GM21723 (cell line): ENCODE results near the gene GALNT13.

ENCODE experiments used
- ATAC-seq: cut with Tn5 transposase; IDR thresholded peaks from one replicate; pipeline ENCODE4 v1.9.1; 2021; ENCODE audit warnings: mild to moderate bottlenecking, moderate library complexity; ENCODE audit not compliant: unreplicated experiment

The GALNT13 gene

DNA sequence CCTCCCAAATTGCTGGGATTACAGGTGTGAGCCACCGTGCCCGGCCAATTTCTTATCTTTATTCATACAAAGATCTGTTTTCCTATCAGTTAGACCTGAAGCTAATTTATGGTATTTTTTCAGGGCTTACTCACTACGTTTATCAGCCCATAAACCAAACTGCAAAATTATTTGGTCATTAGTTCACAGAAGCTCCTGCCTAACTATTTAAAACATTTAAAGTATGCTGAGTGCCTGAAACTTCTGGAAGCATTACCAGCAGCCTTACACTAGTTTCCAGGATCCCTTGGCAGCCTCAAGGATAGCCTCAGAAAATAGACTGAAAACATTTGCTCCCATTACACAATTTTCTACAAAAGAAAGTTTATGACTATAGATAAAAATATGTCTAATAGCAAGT lies 68.8 kb downstream of the GALNT13 start:
- ATAC-seq = no peak

DNA sequence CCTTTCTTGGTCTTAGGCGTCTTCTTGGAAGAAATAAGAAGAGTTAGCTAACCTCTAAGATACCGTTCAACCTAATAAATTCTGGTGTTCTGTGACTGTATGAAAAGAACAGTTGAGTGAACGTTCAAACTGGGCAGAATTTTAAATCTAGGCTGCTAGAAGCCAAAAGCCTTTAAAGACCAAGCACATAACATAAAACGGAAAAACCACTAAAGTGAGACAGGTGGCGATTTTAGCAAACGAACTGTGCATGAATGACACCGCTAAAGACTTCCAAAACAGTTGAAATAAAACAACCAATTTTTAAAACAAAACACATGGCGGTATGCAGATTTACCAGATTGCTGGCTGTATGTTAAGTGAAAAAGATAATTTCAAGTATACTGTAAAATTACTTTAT lies 73.1 kb downstream of the GALNT13 start:
- no peak for ATAC-seq

DNA sequence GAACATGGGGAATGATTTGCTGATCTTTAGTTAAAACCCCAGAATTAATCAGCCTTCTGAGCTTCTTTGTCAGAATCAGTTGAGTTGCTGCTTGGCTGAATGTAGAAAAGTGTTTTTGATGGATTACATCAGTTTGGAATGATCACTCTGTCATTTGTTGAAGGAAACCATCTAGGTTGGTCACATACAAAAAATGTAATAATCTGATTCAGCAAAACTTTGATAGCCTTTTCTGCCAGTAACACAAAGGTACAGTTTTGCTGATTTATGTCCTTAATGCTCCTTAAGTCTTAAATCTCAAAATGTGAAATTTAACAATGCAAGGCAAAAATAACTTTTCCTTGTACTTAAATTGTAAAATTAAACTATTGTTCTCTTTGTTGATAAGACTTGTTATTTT lies 74.3 kb downstream of the GALNT13 start:
- no peak for ATAC-seq

DNA sequence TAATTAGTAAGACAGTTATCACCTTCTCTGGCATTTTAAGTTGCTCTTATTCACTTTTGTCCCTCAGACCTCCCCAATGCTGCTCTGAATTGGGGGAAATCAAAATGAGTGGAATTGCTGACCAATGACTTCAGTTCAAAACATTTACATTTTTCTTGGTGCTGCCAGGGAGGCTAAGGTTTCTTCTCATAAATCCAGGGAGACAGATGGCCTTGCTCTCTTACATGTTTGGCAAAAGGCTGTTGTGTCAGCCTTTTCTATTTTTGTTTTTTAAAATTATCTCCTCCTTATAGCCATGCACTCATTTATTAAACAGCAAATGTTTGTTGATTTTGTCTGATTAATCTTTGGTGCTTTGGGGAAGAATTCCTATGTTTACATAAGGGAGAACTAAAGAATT lies 82.0 kb downstream of the GALNT13 start:
- ATAC-seq = no peak

DNA sequence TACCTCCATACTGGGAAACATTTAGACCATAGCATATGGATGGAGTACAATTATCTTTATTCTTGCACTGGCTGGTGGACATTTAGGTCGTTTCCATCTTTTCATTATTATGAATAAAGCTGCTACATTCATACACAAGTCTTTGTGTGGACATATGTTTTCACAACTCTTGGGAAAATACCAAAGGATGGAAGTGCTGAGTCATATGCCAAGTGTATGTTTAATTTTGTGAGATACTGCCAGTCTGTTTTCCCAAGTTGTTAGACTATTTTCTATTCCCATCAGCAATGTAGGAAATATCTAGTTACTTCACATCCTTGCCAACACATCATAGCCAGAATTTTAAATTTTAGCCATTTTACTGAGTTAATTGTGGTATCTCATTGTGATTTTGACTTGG lies 91.5 kb downstream of the GALNT13 start:
- ATAC-seq = no peak

DNA sequence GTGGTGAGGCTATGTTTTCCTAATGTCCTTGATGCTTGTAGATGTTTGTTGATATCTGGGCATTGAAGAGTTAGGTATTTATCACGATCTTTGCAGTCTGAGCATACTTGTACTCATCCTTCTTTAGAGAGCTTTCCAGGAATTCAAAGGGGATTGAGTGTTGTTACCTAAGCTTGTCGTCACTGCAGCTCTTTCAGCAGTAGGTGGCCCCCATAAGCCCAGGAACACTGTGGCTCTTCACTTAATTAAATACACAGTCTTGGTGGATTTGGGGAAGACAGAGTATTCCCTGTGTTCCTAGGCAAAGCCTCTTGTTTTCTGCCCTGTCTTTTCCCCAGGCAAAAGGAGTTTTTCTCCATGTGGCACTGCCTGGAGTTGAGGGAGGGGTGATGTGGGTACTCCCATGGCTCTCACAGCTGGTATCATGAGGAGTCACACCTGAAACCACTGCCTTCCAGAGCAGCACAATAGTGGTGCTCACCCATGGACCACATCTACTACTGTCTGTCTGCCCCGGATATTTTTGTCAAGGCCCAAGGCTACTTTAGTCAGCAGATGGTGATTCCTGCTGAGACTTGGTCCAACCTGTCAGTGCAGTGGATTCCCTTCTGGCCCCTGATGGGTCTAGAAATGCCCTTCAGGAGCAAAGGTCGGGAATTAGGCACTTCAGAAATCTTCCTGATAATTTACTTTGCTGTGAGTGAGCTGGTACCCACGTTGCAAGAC lies 95.7 kb downstream of the GALNT13 start:
- no peak for ATAC-seq

DNA sequence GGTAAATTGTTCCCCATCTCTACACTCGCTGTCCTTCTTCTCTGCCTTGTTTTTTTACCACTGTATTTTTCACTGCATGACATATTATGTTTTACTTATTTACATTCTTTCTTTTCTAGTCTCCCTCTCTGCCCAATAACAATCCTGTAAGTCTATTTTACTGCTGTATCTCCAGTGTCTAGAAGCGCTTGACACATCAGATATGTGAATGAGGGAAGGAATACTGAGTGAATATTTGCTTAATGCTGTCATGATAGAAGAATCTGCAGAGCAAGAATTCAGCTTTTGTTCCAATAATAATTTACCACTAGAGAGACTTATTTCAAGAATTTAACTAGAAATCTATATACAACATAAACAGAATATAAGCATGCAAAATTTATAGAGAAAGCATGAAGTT lies 99.5 kb downstream of the GALNT13 start:
- ATAC-seq = no peak

DNA sequence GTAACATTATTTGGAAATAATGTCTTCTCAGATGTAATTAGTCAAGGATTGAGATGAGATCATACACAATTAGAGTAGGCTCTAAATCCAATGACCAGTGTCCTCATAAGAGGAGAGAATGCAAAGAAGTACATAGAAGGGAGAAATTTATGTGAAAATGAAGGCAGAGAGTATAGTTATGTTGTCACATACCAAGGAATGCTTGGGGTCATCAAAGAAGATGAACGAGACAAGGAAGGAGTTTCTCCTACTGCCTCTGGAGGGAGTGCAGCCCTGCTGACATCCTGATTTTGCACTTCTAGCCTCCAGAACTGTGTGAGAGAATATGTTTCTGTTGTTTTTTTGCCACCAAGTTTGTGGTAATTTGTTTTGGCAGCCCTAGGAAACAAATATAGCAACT lies 100.1 kb downstream of the GALNT13 start:
- ATAC-seq = no peak

DNA sequence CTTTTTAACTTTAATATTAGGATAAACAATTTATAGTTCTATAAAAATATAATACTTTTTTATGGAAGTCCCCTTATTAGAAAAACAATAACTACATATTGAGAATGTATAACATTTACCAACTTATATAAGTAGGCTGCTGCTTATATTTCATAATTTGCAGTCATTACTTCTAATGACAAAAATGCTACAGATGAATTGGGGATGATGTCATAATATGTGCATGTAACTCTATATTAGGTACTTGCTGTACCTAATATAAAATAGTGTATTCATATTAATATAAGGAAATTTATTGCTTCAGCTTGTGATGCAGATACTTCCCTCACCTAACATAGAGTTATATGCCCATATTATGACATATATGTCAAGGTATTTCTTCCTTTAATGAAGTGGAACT lies 100.7 kb downstream of the GALNT13 start:
- no peak for ATAC-seq

DNA sequence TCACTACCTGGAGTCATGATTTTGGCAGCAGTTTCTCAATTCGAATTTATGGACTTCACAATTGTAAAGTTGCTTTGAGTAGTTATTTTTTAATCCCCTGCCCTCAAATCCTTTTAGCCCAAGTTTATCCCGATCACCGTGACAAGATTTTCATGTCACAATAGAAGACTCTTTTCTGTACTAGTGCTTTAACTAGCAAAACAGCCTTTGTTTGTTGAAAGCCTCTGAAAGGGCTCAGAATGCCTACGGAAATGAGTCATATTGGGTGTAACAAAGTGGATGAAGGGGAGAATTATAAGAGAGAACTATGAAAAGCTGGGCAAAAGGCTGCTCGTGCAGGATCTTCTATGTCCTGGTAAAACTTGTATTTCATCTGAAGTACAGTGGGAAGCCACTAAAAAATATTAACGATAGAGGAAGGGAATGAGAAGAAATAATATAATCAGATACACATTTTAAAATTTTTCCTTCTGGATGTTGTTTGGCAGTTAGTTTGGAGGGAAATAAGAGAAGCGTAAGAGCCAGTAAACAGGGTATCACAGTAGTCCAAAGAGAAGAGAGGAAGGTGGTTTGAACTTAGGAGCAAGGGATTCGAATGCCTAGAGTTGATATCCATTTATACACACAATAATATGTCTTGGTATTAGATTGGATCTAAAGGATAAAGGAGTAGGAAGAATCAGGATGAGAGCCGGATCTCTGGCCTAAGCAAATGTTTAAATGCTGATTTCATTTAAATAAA lies 114.9 kb downstream of the GALNT13 start:
- ATAC-seq = no peak

DNA sequence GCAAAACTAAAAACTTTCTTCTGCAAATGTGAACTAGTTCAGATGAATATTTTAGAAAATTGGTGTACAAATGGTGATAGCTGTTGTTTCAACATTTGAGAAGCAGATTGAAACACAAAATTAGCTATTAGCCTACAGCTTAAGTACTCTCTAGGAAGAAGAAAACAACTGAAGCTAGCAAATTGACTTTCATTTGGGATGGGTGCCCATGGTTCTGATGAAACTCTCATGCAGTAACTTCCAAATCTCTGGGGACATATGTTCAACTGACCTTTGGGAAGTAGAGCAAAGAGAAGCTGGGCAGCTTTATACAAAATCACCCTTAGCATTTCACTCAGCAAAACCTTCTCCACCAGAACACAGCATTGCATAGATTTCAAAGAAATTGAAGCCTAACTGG lies 119.0 kb downstream of the GALNT13 start:
- no peak for ATAC-seq

DNA sequence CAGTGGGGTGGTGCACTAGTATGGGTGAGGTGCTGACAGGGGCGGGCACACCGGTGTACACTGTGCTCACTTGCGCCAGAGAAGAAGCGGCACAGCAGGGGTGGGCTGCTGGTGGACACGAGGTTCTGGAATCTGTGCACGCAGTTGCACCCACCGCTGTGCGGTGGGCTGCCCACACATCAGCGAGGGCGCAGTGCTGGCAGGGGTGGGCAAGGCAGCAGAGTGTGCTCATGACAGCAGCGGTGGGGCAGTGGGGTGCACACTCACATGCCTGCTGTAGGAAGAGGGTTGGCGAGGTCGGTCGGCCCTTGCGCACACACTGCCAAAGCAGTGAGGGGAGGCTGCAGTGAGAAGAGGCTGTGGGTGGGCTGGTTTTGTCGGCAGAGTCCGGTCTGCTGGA lies 141.8 kb downstream of the GALNT13 start:
- no peak for ATAC-seq

DNA sequence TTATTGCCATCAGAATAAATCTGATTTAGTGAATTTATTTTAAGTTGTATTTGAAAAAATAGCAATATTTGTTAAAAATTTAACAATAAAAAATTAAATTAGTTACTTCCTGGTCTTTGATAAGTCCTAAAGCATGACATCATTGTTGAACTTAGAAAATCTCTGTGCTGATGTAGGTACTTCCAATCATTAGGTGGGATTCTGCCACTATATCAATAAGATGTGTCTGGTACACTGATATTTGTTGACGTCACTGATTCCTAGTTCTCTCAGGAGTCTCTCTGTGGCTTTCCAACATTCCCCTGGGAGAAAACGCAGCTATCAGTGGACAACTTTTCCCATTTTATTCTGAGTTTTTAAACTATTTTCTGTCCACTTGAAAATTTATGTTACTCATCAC lies 143.5 kb downstream of the GALNT13 start:
- no peak for ATAC-seq

DNA sequence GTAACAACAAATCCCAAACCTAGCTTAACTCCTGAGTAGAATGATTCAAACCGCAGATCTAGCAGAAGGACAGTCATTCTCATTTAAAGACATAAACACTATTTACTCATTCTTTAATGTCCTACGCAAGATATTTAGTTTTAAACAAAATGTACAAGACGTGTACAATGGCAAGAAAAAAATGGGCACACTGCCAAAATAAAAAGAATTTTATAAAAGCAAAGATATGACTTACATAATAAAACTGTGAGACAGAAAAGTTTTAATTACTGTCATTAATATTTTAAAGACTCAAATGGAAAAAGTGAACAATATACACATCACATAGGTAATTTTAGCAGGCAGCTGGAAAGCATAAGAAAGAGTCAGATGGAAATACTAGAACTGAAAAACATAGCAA lies 157.8 kb downstream of the GALNT13 start:
- ATAC-seq = no peak

DNA sequence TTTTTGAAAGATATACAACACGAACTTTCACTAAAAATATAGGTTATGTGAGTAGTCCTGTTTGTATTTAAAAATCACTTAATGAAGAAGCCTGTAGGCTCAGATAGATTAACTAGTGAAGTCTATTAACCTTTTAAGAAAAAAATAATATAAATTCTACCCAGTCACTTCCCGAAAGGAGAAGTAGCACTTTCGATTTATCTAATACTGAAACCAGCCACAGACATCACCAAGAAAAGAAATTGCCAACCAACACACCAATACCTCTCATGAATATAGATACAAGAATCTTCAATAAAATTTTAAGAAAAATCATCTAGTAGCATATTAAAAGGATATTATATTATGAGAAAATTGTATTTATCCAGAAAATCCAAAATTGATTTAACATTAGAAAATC lies 160.5 kb downstream of the GALNT13 start:
- peak; percentile 57 for ATAC-seq

DNA sequence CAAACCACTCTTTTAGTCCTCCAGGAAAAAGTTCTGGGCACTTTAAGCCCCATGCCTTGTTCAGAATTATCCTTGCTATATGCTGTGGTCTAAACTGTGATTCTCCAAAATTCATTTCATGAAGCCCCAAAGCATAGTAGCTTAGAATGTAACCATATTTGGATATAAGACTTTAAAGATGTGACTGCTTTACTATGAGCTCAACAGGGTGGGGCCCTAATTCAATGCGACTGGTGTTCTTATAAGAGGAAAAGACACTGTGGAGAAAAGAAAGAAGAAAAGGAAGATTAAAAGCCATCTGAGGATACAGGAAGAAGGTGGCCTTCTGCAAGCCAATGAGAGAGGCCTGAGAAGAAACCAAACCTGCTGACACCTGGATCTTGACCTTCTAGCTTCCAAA lies 174.8 kb downstream of the GALNT13 start:
- ATAC-seq = no peak

DNA sequence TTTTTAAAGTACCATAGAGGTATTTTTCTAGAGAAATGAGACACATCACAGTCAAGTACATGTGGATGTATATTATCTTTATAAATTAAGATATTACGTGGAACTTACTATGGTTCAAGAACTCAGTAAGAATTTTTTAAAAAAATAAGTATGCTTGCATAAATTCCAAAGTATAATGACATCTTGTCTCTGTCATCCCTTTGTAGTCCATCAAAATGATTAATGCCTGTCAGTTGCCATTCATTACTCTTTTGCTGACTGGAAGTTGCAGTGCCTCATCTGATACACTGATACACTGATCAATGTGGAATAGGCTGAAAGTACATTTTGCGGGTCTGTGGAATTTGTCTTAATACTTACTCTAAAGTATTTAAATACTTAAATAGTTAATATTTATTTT lies 177.2 kb downstream of the GALNT13 start:
- ATAC-seq = no peak

DNA sequence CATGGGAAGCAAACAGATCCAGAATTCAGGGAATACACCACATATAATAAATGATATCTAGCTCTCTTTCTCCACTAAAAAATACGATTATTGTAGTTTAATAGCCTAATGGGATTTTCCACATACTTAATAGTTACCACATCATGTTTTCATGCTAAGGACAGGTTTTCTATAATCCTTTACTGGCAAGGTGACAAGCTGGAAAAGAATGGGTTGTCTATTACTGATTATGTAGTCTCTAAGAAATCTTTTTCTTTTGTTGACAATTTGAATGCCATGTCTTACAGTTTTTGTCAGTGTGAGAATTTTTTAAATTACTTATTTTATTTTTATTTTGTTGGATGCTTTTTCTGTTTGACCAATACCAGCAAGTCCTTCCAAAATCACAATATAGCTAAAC lies 177.8 kb downstream of the GALNT13 start:
- no peak for ATAC-seq

DNA sequence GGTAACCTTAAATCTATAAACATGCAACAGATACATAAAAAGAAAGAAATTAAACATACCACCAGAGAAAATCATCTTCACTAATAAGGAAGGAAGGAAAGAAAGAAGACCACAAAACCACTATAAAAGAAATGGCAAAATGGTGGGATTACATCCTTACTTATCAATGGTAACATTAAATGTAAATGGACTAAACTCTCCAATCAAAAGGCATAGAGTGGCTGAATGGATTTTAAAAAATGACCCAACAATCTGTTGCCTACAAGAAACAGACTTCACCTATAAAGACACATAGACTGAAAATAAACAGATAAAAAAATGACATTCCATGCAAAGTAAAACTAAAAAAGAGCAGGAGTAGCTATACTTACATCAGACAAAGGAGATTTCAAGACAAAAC lies 195.4 kb downstream of the GALNT13 start:
- no peak for ATAC-seq

DNA sequence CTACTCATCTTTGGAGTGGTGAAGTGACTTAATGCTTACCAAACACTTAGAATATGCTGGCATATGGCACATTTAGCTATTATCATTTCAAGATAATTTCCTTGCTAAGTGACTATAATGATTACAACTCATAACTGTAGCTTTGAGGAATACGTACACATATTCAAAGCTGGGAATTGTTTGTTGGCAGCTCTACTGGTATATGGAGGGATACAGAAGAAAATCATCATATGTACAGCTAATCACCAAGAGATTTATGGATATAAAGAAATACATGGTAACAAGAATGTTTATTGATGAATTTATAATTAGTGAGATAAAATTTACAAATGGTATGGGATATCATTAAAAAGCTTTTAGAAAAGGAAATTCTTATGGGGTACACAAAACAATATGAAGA lies 207.2 kb downstream of the GALNT13 start:
- no peak for ATAC-seq

DNA sequence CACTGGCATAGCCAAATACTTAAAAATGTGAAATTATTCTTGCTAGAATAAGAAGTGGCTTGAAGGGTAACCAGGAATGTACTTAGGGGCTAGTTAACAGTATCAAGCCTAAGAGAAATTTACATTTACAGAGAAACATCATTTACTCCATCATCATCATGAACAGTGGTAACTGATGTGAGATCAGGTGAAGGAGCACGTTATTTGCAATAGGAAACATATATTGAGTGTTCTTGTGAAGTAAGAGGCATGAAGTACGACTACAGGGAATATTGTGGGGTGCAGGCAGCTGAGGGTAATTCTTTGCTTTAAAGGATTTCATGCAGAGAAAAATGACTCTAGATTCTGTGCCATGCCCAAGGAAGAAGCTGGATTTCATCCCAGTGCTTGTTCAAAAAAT lies 220.8 kb downstream of the GALNT13 start:
- ATAC-seq = no peak

DNA sequence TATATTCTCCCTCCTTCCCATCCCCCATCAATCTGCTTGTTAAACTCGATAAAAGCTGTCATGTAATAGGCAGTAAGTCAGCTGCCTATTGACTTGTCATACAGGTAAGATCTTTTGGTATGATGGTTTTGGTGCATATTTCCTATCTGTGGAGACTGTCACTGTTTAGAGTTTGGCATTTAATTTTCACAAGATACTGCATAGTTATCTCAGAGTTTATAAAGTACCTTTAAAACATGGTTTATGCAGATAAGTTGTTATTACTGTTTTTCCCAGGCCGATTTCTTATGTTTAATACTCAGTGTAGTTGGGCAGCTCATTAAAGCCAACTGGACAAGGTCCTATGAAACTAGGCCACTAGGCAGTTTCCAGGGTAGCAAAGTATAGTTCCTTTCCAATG lies 222.1 kb downstream of the GALNT13 start:
- no peak for ATAC-seq
